Dendritic cell treated with granulocyte-macrophage colony-stimulating factor and Interleukin-4, amounts not matched to agents 40 ng/mL and 50 ng/mL, for 4 days (primary cell): ENCODE measurements around the gene PLEKHG2.
"Not testable (repeated sequence)": the region's sequence is repeated elsewhere in the genome, so short reads cannot be mapped to it uniquely, and the experiment has no call there.

ENCODE experiments used
- H3K27ac Mint-ChIP-seq: one replicate; pipeline ENCODE4 v1.8.0; 2022; ENCODE audit warnings: mild to moderate bottlenecking, mixed read lengths
- H3K27me3 Mint-ChIP-seq: one replicate; pipeline ENCODE4 v1.8.0; 2022; ENCODE audit warnings: mild to moderate bottlenecking, mixed read lengths
- H3K36me3 Mint-ChIP-seq: one replicate; pipeline ENCODE4 v1.8.0; 2022; ENCODE audit warnings: low read depth, mixed read lengths
- H3K4me1 Mint-ChIP-seq: one replicate; pipeline ENCODE4 v1.8.0; 2022; ENCODE audit warnings: low read depth, mixed read lengths
- H3K4me3 Mint-ChIP-seq: one replicate; pipeline ENCODE4 v1.8.0; 2022; ENCODE audit warnings: mild to moderate bottlenecking, moderate library complexity, mixed read lengths
- H3K9me3 Mint-ChIP-seq: one replicate; pipeline ENCODE4 v1.8.0; 2022; ENCODE audit warnings: mixed read lengths
- intact Hi-C: fragments of 100-400 bp; cut with micrococcal nuclease; formaldehyde crosslinking; loops from one replicate; pipeline ENCODE4 v1.15.0; 2022

The PLEKHG2 gene

DNA sequence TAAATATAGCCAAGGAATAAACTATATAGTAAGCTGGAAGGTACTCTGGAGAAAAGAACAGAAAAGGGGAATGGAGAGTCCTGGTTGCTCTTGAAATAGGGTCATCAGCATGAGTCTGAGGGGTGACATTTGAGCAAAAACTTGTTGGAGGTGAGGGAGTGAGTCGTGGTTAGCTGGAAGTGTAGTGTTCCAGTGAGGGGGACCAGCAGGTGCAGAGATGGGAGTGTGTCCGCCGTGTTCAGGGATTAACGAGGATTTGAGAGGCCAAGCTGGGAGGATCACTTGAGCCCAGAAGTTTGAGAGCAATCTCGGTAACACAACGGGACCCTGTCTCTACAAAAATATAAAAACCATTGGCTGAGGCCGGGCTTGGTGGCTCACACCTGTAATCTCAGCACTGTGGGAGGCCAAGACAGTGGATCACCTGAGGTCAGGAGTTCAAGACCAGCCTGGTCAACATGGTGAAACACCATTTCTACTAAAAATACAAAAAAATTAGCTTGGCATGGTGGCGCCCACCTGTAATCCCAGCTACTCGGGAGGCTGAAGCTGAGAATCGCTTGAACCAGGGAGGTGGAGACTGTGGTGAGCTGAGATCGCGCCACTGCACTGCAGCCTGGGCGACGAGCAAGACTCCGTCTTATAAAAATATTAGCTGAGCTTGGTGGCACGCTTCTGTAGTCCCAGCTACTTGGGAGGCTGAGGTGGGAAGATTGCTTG, 34.1 kb downstream of the PLEKHG2 start:
- peak overlapping the region; percentile 98 for H3K27ac Mint-ChIP-seq
- peaks cover 48% of the 10 kb centered on the region for H3K4me1 Mint-ChIP-seq
- intact Hi-C loops = no loop called here
- no peaks in the 10 kb centered on the region for H3K9me3 Mint-ChIP-seq
- H3K4me3 Mint-ChIP-seq = peak overlapping the region; percentile 98
- peaks cover 57% of the 10 kb centered on the region for H3K36me3 Mint-ChIP-seq
- no peaks in the 10 kb centered on the region for H3K27me3 Mint-ChIP-seq

GRCh38 chr19:39448271-39448670, 35.8 kb downstream of the PLEKHG2 start:
- H3K27me3 Mint-ChIP-seq = no peaks in the 10 kb centered on the region
- peaks cover 62% of the 10 kb centered on the region for H3K4me1 Mint-ChIP-seq
- H3K9me3 Mint-ChIP-seq = no peaks in the 10 kb centered on the region
- peaks cover 74% of the 10 kb centered on the region for H3K36me3 Mint-ChIP-seq
- H3K27ac Mint-ChIP-seq = peak overlapping the region; percentile 51
- intact Hi-C loops = no loop called here
- H3K4me3 Mint-ChIP-seq = no peak overlapping the region

DNA sequence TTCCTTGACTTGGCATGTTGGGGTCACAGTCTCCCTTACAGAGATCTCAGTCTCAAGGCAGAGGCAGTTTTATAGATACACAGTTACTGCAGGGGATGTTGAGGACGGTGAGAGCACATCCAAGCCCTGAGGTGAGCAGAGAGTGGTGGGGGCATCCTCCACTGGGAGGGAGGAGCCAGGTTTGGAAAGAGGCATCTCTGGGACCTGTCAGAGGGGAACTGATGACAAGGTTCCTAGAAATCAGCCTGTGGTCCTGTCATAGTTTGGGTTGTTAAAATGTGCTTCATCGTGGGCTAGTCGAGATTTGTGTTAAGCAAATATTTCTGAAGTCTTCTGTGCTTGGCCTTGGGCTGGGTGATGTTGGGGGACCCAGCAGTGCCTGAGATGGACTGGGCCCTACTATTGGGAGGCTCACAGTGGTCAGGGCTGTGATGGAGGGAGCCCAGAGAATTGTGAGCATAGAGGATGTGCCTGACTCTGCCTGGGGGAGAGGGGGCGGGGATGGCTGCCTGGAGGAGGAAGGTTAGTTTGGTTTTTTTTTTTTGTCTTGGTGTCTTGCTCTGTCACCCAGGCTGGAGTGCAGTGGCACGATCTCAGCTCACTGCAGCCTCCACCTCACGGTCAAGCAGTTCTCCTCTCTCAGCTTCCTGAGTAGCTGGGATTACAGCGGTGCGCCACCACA, 36.8 kb downstream of the PLEKHG2 start:
- H3K36me3 Mint-ChIP-seq = peaks cover 84% of the 10 kb centered on the region
- H3K27ac Mint-ChIP-seq = peak overlapping the region; percentile 51
- no peaks in the 10 kb centered on the region for H3K27me3 Mint-ChIP-seq
- no peak overlapping the region for H3K4me3 Mint-ChIP-seq
- no peaks in the 10 kb centered on the region for H3K9me3 Mint-ChIP-seq
- H3K4me1 Mint-ChIP-seq = peaks cover 62% of the 10 kb centered on the region
- intact Hi-C loops = no loop called here

- peaks cover 85% of the 10 kb centered on the region for H3K36me3 Mint-ChIP-seq
- intact Hi-C loops, H3K9me3 Mint-ChIP-seq, H3K27me3 Mint-ChIP-seq, H3K4me3 Mint-ChIP-seq, H3K27ac Mint-ChIP-seq: not testable (repeated sequence)
- peaks cover 59% of the 10 kb centered on the region for H3K4me1 Mint-ChIP-seq
These were observed 38.8 kb downstream of the PLEKHG2 start for GRCh38 chr19:39451257-39451656.

DNA sequence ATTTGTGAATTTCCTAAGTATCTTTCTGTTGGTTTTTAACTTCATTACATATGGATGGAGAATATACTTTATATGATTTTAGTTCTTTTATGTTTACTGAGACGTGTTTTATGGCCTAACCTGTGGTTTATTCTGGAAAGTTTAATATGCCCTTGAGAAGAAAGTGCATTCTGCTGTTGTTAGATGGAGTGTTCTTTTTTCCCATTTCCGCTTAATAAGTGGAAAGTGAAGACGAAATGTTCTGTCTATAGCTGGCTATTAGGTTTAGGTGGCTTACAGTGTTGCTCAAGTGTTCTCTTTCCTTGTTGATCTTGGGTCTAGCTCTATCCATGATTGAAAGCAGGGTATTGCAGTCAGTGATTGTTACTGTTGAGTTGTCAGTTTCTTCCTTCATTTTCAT, 50.9 kb downstream of the PLEKHG2 start:
- Mint-ChIP-seq H3K9me3 (no peaks in the 10 kb centered on the region), H3K4me1 (peaks cover 10% of the 10 kb centered on the region), H3K4me3 (no peak overlapping the region), H3K27me3 (no peaks in the 10 kb centered on the region), H3K27ac (no peak overlapping the region), H3K36me3 (peaks cover 96% of the 10 kb centered on the region)
- intact Hi-C loops = no loop called here

DNA sequence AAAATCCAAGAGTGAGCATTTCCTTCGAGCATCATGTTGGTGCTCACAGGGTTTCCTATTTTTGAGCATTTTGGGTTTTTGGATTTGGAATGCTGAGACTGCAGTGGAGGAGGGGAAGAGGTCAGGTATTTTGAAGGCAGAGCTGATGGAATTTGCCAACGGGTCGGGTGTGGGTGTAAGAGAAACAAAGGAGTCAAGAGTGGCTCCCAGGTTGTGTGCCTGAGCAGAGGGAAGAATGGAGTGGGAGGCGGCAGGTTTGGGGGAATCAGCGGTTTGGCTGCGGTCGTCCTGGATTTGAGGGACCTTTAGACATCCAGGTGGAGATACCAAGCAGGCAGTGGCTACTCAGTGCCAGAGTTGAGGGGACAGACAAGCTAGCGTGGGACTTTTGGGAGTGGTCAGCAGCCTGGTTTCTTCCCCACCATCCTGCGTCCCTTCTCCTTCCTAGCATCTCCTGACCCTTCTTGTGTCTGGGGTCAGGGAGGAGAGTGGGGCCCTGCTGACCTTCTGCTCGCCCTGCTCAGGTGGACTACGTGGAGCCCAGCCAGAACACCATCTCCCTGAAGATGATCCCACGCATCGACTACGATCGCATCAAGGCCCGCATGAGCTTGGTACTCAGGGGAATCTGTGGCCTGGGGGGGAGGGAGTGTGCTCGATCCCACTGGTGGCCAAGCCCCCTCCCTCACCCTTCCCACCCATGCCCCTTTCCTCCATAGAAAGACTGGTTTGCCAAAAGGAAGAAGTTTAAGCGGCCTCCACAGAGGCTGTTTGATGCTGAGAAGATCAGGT, 53.7 kb downstream of the PLEKHG2 start:
- Mint-ChIP-seq H3K27ac (no peak overlapping the region), H3K4me3 (no peak overlapping the region), H3K4me1 (no peaks in the 10 kb centered on the region), H3K36me3 (peaks cover 96% of the 10 kb centered on the region), H3K27me3 (no peaks in the 10 kb centered on the region), H3K9me3 (no peaks in the 10 kb centered on the region)
- intact Hi-C loops = no loop called here

DNA sequence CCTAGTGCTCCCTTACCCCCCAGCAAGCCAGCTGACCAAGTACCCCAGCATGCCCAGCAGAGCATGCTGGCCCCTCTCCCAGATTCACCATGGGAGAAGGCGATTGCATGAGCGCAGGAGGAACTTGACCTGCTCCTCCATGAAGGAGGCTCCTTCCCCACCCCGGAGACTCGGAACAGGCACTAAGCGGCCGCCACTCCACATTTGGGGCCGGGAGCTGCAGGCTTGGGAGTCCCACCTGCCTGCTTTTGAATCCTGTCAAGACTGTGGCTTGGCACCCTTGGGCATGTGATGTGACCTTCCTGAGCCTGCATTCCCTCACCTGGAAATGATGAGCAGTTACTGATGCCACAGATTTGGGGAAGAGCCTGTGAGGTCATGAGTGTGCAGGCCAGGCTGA, 55.5 kb downstream of the PLEKHG2 start:
- H3K4me3 Mint-ChIP-seq = no peak overlapping the region
- H3K36me3 Mint-ChIP-seq = peaks cover 99% of the 10 kb centered on the region
- intact Hi-C loops = no loop called here
- H3K4me1 Mint-ChIP-seq = peaks cover 7% of the 10 kb centered on the region
- no peaks in the 10 kb centered on the region for H3K9me3 Mint-ChIP-seq
- H3K27ac Mint-ChIP-seq = no peak overlapping the region
- no peaks in the 10 kb centered on the region for H3K27me3 Mint-ChIP-seq

DNA sequence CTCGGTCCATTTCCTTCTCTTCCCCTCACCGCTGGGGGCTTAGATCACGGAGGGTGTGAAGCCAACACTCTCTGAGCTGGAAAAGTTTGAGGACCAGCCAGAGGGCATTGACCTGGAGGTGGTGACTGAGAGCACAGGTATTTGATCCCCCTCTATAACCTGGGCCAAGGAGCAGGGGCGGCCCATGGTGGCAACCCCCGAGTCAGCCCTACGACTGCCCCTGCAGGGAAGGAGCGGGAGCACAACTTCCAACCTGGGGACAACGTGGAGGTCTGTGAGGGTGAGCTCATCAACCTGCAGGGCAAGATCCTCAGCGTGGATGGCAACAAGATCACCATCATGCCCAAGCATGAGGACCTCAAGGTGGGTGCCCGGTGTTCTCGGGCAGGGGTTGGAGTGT, 56.6 kb downstream of the PLEKHG2 start:
- Mint-ChIP-seq H3K27me3 (no peaks in the 10 kb centered on the region), H3K36me3 (peaks cover 100% of the 10 kb centered on the region), H3K4me3 (no peak overlapping the region), H3K9me3 (no peaks in the 10 kb centered on the region), H3K4me1 (peaks cover 7% of the 10 kb centered on the region), H3K27ac (no peak overlapping the region)
- intact Hi-C loops = no loop called here

DNA sequence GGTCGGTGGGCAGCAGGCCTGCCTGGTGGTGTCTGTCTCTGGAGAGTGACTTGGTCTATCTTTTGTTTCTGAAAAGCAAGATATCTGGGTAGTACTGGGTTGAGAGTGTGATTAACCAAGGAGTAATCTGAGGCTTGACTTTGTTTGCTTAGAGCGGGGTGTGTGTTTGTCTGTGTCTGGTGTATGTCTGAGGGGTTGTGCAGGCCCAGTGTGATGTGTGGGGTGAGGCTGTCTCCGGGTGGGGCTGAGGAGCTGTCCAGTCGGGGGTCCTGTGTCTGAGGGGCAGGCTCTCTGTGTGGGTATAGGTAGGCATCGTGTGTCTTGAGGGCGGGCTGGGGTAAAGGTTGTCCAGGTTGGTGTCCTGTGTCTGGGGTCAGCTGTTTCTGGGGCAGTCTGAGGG, 57.1 kb downstream of the PLEKHG2 start:
- no peaks in the 10 kb centered on the region for H3K9me3 Mint-ChIP-seq
- H3K36me3 Mint-ChIP-seq = peaks cover 100% of the 10 kb centered on the region
- H3K27ac Mint-ChIP-seq = no peak overlapping the region
- no peak overlapping the region for H3K4me3 Mint-ChIP-seq
- H3K27me3 Mint-ChIP-seq = no peaks in the 10 kb centered on the region
- H3K4me1 Mint-ChIP-seq = peaks cover 7% of the 10 kb centered on the region
- intact Hi-C loops = no loop called here

DNA sequence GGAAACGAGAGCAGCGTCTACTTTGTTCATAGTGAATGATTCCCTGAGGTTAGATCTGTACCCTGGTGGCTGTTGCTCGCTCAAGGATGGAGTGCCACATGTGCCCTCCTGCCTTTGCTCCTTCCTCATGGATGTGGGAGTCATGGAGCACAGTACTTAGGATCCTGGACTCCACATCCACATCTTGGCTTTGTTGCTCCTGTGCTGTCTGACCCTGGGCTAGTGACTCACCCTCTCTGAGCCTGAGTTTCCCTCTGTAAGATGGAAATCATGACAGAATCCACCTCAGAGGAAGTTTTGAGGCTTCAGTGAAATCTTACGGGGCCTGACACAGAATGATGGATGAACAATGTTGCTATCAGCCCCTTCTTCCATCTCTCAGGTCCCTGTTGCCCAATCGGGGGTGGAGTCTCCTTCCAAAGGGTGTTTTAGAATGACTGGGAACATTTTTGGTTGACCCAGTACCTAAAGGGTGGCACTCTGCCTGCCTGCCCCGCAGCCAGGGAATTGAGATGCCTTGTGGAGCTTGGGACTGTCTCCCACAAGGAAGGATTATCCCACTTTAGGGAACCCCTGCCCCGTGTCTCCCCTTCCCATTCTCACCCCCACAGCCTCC, 58.4 kb downstream of the PLEKHG2 start:
- Mint-ChIP-seq H3K9me3 (no peaks in the 10 kb centered on the region), H3K4me1 (peaks cover 7% of the 10 kb centered on the region), H3K27me3 (no peaks in the 10 kb centered on the region), H3K36me3 (peaks cover 100% of the 10 kb centered on the region), H3K4me3 (no peak overlapping the region), H3K27ac (no peak overlapping the region)
- intact Hi-C loops = no loop called here

- no peak overlapping the region for H3K4me3 Mint-ChIP-seq
- no peaks in the 10 kb centered on the region for H3K9me3 Mint-ChIP-seq
- peaks cover 7% of the 10 kb centered on the region for H3K4me1 Mint-ChIP-seq
- H3K27me3 Mint-ChIP-seq = no peaks in the 10 kb centered on the region
- peaks cover 100% of the 10 kb centered on the region for H3K36me3 Mint-ChIP-seq
- intact Hi-C loops = no loop called here
- H3K27ac Mint-ChIP-seq = peak overlapping the region; percentile 16
These were observed 59.5 kb downstream of the PLEKHG2 start for GRCh38 chr19:39471756-39472536.

- intact Hi-C loops = no loop called here
- H3K36me3 Mint-ChIP-seq = peaks cover 100% of the 10 kb centered on the region
- peaks cover 7% of the 10 kb centered on the region for H3K4me1 Mint-ChIP-seq
- H3K4me3 Mint-ChIP-seq = no peak overlapping the region
- no peak overlapping the region for H3K27ac Mint-ChIP-seq
- H3K27me3 Mint-ChIP-seq = no peaks in the 10 kb centered on the region
- no peaks in the 10 kb centered on the region for H3K9me3 Mint-ChIP-seq
These were observed 60.4 kb downstream of the PLEKHG2 start for GRCh38 chr19:39472746-39473442.

DNA sequence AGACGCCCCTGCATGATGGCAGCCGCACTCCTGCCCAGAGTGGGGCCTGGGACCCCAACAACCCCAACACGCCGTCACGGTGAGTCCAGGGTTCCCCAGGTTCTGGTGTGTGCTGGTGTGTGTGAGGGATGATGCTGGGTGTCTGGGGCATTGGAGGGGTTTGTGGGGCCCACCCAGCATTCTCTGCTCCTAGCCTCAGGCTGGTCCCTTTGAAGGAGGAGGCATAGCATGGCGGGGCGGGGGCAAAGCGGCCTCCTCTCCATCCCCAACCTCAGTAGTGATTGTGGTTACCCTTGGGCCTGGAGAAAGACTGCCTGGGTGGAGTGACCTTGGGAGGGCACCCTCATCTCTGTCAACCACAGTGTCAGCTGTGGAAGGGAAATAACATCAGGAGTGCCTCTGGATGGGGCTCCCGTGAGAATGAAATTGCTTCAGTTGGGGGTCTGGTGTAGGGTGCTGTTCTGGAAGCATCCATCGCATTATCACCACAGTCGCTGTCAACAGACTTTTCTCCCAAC, 61.0 kb downstream of the PLEKHG2 start:
- H3K27ac Mint-ChIP-seq = no peak overlapping the region
- intact Hi-C loops = no loop called here
- peaks cover 7% of the 10 kb centered on the region for H3K4me1 Mint-ChIP-seq
- no peaks in the 10 kb centered on the region for H3K9me3 Mint-ChIP-seq
- no peak overlapping the region for H3K4me3 Mint-ChIP-seq
- H3K27me3 Mint-ChIP-seq = no peaks in the 10 kb centered on the region
- peaks cover 94% of the 10 kb centered on the region for H3K36me3 Mint-ChIP-seq
